Ramos (cell line): Measurements from ENCODE around the gene CHCHD5.
"Not testable (repeated sequence)": the region's sequence is repeated elsewhere in the genome, so short reads cannot be mapped to it uniquely, and the experiment has no call there.

Experiments
- in situ Hi-C: fragments of 300-500 bp; cut with MboI; formaldehyde crosslinking; loops from one replicate; pipeline ENCODE4 v1.14.3; 2022; ENCODE audit warnings: low sequenced_read_pairs; ENCODE audit not compliant: unreplicated experiment

The CHCHD5 gene

DNA sequence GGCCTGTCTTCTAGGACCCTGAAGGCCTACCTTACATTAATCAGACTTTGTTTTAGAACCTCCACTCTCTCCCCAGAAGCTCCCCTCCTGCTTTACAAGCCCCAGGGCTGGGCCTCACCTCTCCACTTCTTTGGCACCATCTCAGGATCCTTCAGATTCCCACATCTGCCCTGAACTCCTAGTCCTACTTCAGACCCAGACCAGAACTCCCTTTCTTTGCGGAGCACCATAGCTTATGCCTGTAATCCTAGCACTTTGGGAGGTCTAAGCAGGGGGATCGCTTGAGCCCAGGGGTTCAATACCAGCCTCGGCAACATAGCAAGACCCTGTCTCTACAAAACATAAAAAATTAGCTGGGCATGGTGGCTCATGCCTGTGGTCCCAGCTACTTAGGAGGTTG is 991 bp downstream of the CHCHD5 start:
- in situ Hi-C loops: no loop called here

DNA sequence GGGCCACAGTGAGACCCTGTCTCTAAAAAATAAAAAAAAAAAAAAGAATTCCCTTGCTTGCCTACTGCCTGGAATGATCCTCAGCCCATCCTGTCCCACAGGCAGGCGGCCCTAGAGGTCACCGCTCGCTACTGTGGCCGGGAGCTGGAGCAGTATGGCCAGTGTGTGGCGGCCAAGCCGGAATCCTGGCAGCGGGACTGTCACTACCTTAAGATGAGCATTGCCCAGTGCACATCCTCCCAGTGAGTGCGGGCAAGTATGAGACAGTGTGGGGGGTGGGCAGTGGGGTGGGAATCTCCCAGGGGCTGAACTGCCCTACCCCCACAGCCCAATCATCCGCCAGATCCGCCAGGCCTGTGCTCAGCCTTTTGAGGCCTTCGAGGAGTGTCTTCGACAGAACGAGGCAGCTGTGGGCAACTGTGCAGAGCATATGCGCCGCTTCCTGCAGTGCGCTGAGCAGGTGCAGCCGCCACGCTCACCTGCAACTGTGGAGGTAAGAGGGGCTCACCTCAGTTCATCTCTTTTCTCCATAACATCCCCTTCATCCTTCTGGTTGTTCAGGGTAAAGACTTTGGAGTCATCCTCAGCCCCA is 1.6 kb downstream of the CHCHD5 start:
- in situ Hi-C loops: no loop called here

GRCh38 chr2:112588611-112589045 is 4.2 kb downstream of the CHCHD5 start:
- in situ Hi-C loops: no loop called here

GRCh38 chr2:112591413-112591812 is 7.0 kb downstream of the CHCHD5 start:
- in situ Hi-C loops: no loop called here

DNA sequence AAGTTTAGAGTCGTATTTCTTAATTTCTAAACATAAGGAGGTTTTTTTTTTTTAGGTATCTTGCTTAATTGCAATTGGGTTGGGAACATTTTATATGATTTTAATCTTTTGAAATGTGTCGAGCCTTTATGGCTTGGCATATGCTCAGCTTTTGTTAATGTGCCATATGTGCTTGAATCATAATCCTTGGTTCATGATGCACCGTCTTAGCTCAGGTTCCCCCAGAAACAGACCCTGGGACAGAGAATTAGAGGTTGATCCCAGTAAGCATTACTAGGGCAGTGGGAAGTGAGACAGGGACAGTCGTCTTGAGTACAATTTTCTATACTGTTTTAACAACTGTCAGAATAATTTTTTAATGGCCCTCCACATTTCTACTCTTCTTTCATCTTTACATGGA is 9.3 kb downstream of the CHCHD5 start:
- in situ Hi-C loops: no loop called here

DNA sequence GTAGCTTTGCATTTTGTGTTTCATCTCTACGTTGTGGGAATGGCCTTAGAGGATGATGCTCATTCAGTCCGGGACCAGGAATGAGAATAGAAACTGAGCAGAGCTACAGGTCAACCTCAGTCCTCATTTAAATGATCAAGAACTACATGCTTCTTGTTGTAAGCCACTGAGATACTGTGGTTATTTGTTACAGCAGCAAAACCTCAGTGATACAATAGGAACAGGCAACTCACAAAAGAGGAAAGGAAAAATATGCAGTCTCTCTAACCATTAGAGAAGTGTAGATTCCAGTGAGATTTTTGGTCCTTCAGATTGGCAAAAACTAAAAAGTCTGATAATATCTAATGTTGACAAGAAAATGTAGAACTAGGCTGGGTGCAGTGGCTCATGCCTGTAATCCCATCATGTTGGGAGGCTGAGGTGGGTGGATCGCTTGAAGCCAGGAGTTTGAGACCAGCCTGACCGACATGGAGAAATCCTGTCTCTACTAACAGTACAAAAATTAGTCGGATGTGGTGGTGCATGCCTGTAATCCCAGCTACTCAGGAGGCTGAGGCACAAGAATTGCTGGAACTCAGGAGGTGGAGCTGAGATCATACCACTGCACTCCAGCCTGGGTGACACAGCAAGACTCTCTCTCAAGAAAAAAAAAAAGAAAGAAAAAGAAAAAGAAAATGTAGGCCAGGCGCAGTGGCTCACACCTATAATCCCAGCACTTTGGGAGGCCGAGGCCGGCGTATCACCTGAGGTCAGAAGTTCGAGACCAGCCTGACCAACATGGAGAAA is 13.3 kb downstream of the CHCHD5 start:
- in situ Hi-C loops: no loop called here

- in situ Hi-C loops: loop anchor here (10.0 kb wide), 1 partner anchor 324 kb away; no protein-coding TSS in a partner anchor
Measured at GRCh38 chr2:112600634-112601033, 16.2 kb downstream of the CHCHD5 start.

- in situ Hi-C loops: loop anchor here (10.0 kb wide), 1 partner anchor 323 kb away; no protein-coding TSS in a partner anchor
Measured at GRCh38 chr2:112601754-112602153, 17.3 kb downstream of the CHCHD5 start.

DNA sequence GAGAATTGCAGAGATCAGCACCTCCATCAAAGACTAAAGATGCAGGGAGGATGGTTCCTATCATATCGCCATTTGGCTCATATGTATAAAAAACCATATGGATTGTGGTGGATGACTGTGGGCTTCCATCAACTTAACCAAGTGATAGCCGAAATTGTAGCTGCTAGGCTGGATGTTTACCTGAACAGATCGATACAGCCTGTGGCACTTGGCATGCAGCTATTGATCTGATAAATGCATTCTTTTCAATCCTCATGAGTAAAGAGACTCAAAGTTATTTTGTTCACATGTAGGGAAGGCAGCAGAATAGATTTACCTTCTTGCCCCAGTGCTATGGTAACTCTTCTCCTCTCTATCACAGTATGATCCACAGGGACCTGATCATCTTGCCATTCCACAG is 18.5 kb downstream of the CHCHD5 start:
- in situ Hi-C loops: loop anchor here (10.0 kb wide), 1 partner anchor 322 kb away; no protein-coding TSS in a partner anchor

DNA sequence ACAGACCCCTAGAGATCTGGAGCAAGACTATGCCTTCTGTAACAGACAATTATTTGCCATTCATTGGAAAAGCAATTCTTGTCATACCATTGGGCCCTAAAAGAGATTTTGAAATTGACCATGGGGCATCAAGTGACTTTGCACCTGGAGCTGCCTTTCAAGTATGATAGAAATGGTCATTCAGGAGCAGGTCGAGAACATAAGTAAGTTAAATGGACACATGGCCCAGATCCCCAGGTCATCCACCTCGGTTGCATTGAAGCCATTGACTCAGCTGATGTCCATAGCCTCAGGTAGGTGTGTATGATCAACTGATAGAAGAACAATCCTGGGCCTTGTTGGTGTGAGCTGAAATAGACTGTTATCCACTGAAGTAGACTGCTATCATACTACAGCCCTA is 19.3 kb downstream of the CHCHD5 start:
- in situ Hi-C loops: loop anchor here (10.0 kb wide), 1 partner anchor 321 kb away; no protein-coding TSS in a partner anchor

- in situ Hi-C loops: loop anchor here (10.0 kb wide), 1 partner anchor 320 kb away; no protein-coding TSS in a partner anchor
Measured at GRCh38 chr2:112604952-112605351, 20.5 kb downstream of the CHCHD5 start.

DNA sequence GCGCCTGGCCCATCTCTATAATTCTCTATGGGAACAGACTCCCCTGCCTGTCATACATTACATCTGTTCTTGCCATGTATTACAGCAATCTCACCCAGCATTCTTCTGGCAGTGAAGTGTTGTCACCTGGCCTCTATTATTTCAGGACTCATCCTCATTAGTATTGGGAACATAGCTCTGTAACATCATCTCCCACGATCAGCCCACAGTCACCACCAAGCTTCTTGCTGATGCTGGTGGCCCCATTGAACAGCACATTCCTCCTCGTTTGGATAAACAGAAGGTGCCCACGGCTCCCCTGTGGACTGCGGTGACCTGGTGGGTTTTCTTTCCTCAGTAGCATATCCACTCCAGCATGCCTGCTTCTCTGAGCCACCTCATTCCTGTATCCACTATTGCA is 21.5 kb downstream of the CHCHD5 start:
- in situ Hi-C loops: loop anchor here (10.0 kb wide), 1 partner anchor 319 kb away; no protein-coding TSS in a partner anchor

DNA sequence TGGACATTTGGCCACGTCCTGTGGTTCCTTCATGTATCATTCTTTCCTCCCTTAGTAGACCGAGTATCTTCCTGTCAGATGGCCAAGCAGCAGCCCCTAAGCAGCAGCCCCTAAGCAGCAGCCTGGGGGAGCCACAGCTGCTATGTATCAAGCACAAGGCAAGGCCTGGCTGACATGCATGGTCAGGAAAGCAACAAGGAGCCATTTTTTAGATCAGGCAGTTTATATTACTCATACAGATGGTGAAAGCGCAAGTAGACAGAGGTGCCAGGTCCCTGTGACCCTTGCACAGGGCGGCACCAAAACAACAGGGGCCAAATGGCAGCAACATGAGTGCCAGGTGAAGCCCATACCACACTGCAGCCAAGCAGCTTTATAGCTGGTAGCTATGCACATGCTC is 22.1 kb downstream of the CHCHD5 start:
- in situ Hi-C loops: loop anchor here (10.0 kb wide), 1 partner anchor 318 kb away; no protein-coding TSS in a partner anchor

- in situ Hi-C loops: loop anchor here (10.0 kb wide), 1 partner anchor 317 kb away; no protein-coding TSS in a partner anchor
Measured at GRCh38 chr2:112607680-112608438, 23.4 kb downstream of the CHCHD5 start.

GRCh38 chr2:112609320-112609719 is 24.9 kb downstream of the CHCHD5 start:
- in situ Hi-C loops: loop anchor here (10.0 kb wide), 1 partner anchor 315 kb away; no protein-coding TSS in a partner anchor

DNA sequence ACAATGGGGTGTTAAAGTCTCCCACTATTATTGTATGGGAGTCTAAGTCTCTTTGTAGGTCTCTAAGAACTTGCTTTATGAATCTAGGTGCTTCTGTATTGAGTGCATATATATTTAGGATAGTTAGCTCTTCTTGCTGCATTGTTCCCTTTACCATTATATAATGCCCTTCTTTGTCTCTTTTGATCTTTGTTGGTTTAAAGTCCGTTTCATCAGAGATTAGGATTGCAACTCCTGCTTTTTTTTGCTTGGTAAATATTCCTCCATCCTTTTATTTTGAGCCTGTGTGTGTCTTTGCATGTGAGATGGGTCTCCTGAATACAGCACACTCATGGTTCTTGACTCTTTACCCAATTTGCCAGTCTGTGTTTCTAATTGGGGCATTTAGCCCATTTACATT is 27.9 kb downstream of the CHCHD5 start:
- in situ Hi-C loops: not testable (repeated sequence)

DNA sequence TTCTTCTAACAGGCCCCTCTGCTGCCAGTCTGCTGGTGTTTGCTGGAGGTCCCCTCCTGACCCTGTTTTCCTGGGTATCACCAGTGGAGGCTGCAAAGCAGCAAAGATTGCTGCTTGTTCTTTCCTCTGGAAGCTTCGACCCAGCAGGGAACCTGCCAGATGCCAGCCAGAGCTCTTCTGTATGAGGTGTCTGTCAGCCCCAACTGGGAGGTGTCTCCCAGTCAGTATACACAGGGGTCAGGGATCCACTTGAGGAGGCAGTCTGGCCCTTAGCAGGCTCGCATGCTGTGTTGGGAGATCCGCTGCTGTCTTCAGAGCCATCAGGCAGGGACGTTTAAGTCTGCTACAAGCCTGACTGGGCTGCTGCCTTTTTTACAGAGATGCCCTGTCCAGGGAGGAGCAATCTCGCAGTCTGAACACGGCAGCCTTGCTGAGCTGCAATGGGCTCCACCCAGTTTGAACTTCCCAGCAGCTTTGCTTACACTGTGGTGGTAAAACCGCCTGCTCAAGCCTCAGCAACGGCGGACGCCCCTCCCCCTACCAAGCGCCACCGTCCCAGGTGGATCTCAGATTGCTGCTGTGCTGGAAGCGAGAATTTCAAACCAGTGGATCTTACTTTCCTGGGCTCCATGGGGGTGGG is 29.9 kb downstream of the CHCHD5 start:
- in situ Hi-C loops: no loop called here

DNA sequence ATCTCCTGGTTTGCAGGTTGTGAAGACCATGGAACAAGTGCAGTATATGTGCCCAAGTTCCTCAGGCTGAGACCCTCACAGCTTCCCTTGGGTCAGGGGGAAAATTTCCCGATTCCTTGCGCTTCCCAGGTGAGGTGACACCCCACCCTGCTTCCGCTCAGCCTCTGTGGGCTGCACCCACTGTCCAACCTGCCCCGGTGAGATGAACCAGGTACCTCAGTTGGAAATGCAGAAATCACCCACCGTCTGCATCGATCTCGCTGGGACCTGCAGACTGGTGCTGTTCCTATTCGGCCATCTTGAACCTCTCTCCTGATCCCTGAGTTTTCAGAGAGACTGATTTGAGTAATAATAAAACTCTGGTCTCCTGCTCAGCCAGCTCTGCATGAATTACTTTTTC is 30.6 kb downstream of the CHCHD5 start:
- in situ Hi-C loops: no loop called here

GRCh38 chr2:112615798-112616197 is 31.4 kb downstream of the CHCHD5 start:
- in situ Hi-C loops: not testable (repeated sequence)

DNA sequence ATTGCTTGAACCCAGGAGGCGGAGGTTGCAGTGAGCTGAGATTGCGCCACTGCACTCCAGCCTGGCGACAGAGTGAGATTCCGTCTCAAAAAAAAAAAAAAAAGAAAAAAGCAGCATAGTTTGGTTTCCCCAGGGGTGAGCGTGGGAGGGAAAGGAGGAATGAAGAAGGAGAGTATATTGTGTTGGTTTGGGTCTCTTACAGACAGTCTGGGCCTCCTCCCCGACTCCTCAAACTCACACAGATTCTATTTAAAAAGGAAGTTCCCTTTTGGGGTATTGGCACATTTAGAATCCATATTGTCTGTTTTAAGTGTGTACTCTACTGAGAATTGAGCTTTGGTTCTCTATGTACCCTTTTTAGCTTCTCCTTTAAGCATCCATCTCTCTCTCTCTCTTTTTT is 34.0 kb downstream of the CHCHD5 start:
- in situ Hi-C loops: no loop called here
